CD14-positive monocyte (primary cell): Measurements from ENCODE around the gene DELE1. TPM values are rescaled to one million over a fixed set of nuclear protein-coding genes. Genes with fewer than 3 reads are reported as not detected.

Experiments used
- DNase-seq, 3 donors: peaks; one replicate each; pipeline ENCODE4 v3.0.0-alpha.2; 2011 to 2022
- H2AFZ ChIP-seq: 2 replicates; pipeline ENCODE4 v1.6.0; 2012; ENCODE audit warnings: mild to moderate bottlenecking, low read depth, low read length, inconsistent platforms; ENCODE audit not compliant: insufficient read depth, poor library complexity, severe bottlenecking
- H3K27ac ChIP-seq, 2 donors: 1 replicate in 1 of 2; 2 replicates in 1 of 2; pipeline ENCODE4 v1.5.1; 2012 to 2013; ENCODE audit warnings: low read length in 2 of 2, control low read depth in 1 of 2, inconsistent platforms in 1 of 2, low read depth in 1 of 2, mild to moderate bottlenecking in 1 of 2
- H3K27me3 ChIP-seq, 2 donors: one replicate each; pipeline versions ENCODE4 v1.6.0 to v1.6.1; 2011 to 2013; ENCODE audit warnings: low read length in 2 of 2; ENCODE audit not compliant: control insufficient read depth in 2 of 2, insufficient read depth in 2 of 2
- H3K36me3 ChIP-seq, 2 donors: replicated peaks in 1 of 2; 1 replicate in 1 of 2; 2 replicates in 1 of 2; pipeline versions ENCODE4 v1.5.1 to v1.6.1; 2012 to 2013; ENCODE audit warnings: low read length in 2 of 2, control low read depth in 1 of 2, inconsistent platforms in 1 of 2, mild to moderate bottlenecking in 1 of 2; ENCODE audit not compliant: insufficient read depth in 2 of 2, control insufficient read depth in 1 of 2
- H3K4me1 ChIP-seq, 2 donors: 1 replicate in 1 of 2; 2 replicates in 1 of 2; pipeline versions ENCODE4 v1.5.1 to v1.6.1; 2012 to 2013; ENCODE audit warnings: low read length in 2 of 2, control low read depth in 1 of 2, inconsistent platforms in 1 of 2, mild to moderate bottlenecking in 1 of 2, moderate library complexity in 1 of 2; ENCODE audit not compliant: insufficient read depth in 2 of 2, control insufficient read depth in 1 of 2
- H3K4me2 ChIP-seq: replicated peaks from 2 replicates; pipeline ENCODE3; 2012; ENCODE audit warnings: low read length, moderate library complexity, mild to moderate bottlenecking; ENCODE audit not compliant: poor library complexity, severe bottlenecking; ENCODE audit errors: extremely low read depth
- H3K4me3 ChIP-seq, 3 experiments: fragments of 200-600 bp in 1 of 3; sonication (generic) in 1 of 3; replicated peaks in 1 of 3; 1 replicate in 2 of 3; 2 replicates in 1 of 3; pipeline ENCODE4 v1.5.1; 2011 to 2013; ENCODE audit warnings: low read length in 3 of 3, mild to moderate bottlenecking in 3 of 3, control low read depth in 2 of 3, low read depth in 2 of 3, inconsistent platforms in 1 of 3, moderate library complexity in 1 of 3
- H3K79me2 ChIP-seq: 2 replicates; pipeline ENCODE4 v1.6.0; 2012; ENCODE audit warnings: mild to moderate bottlenecking, control low read depth, inconsistent platforms, low read length, moderate library complexity; ENCODE audit not compliant: insufficient read depth
- H3K9ac ChIP-seq: 2 replicates; pipeline ENCODE4 v1.6.0; 2017; ENCODE audit warnings: low read length, mild to moderate bottlenecking; ENCODE audit not compliant: insufficient read depth, poor library complexity, severe bottlenecking
- H3K9me3 ChIP-seq, 2 donors: replicated peaks in 1 of 2; 1 replicate in 1 of 2; 2 replicates in 1 of 2; pipeline versions ENCODE4 v1.5.1 to v1.6.1; 2012 to 2013; ENCODE audit warnings: low read length in 2 of 2, control low read depth in 1 of 2; ENCODE audit not compliant: control insufficient read depth in 1 of 2, insufficient read depth in 1 of 2
- H4K20me1 ChIP-seq: 2 replicates; pipeline ENCODE4 v1.6.0; 2012; ENCODE audit warnings: mild to moderate bottlenecking, low read length, control low read depth, moderate library complexity; ENCODE audit not compliant: insufficient read depth
- H3K27ac Mint-ChIP-seq, 7 donors: one replicate each; pipeline ENCODE4 v1.8.0; 2020; ENCODE audit warnings: mild to moderate bottlenecking in 7 of 7, mixed read lengths in 7 of 7, moderate library complexity in 6 of 7, inconsistent platforms in 2 of 7
- H3K27me3 Mint-ChIP-seq, 3 donors: one replicate each; pipeline ENCODE4 v1.8.0; 2021 to 2022; ENCODE audit warnings: low read depth in 3 of 3, mild to moderate bottlenecking in 3 of 3, mixed read lengths in 3 of 3, moderate library complexity in 3 of 3, inconsistent platforms in 1 of 3
- H3K36me3 Mint-ChIP-seq, 2 donors: one replicate each; pipeline ENCODE4 v1.8.0; 2020; ENCODE audit warnings: mixed read lengths in 2 of 2, inconsistent platforms in 1 of 2, mild to moderate bottlenecking in 1 of 2
- H3K4me1 Mint-ChIP-seq: one replicate; pipeline ENCODE4 v1.8.0; 2020; ENCODE audit warnings: mild to moderate bottlenecking, mixed read lengths
- H3K4me3 Mint-ChIP-seq, 2 donors: one replicate each; pipeline ENCODE4 v1.8.0; 2020; ENCODE audit warnings: mild to moderate bottlenecking in 2 of 2, mixed read lengths in 2 of 2, moderate library complexity in 1 of 2
- H3K9me3 Mint-ChIP-seq, 7 donors: one replicate each; pipeline ENCODE4 v1.8.0; 2020 to 2022; ENCODE audit warnings: mixed read lengths in 7 of 7, mild to moderate bottlenecking in 6 of 7, moderate library complexity in 6 of 7, inconsistent platforms in 2 of 7
- CTCF ChIP-seq: fragments of 200-600 bp; IDR thresholded peaks from one replicate; pipeline ENCODE4 v1.8.0; 2022; ENCODE audit warnings: antibody characterized with exemption, mild to moderate bottlenecking
- WGBS: methylation state at CpG from one replicate; pipeline ENCODE4 v1.1.5; 2013; ENCODE audit warnings: missing lambda C conversion rate; ENCODE audit not compliant: insufficient coverage; 5-methylcytosine and 5-hydroxymethylcytosine counted together
- intact Hi-C, 2 donors: fragments of 100-400 bp; cut with micrococcal nuclease; formaldehyde crosslinking; loops; one replicate each; pipeline versions ENCODE4 v1.15.0 to v1.15.1; 2023
- polyA plus RNA-seq, 3 donors: library from polyadenylated mRNA; depleted of rRNA in 1 of 3; unstranded in 2 of 3; stranded (reverse) in 1 of 3; fragments of 300-500 nt in 2 of 3; fragments of >200 nt in 1 of 3; fragmentation: Illumina TruSeq in 2 of 3; gene quantifications; 1 replicate in 2 of 3; 2 replicates in 1 of 3; pipeline ENCODE4 v1.2.3, GENCODE V29; 2012 to 2021

The DELE1 gene
- polyA plus RNA-seq, 3 donors = 47.3 to 140 (median 49.6) TPM

- Histone ChIP-seq H3K36me3 (no peaks in the 10 kb centered on the region), H3K4me3 (no peak overlapping the region), H3K27me3 (peaks cover 9 to 17% of the 10 kb centered on the region in 2 donors), H4K20me1 (no peaks in the 10 kb centered on the region), H3K4me2 (no peak overlapping the region), H3K27ac (no peak overlapping the region), H2AFZ (peak overlapping the region; percentile 52), H3K79me2 (no peaks in the 10 kb centered on the region), H3K9me3 (no peaks in the 10 kb centered on the region), H3K9ac (no peak overlapping the region), H3K4me1 (peaks cover 17 to 19% of the 10 kb centered on the region in 2 donors)
- WGBS = 85% methylated on average over 2 of the region's 2 CpGs
- DNase-seq = no peak
- Mint-ChIP-seq H3K27ac (peak overlapping the region in 1 of 7 donors; percentile 7), H3K36me3 (peaks cover 3% of the 10 kb centered on the region in 2 donors), H3K9me3 (no peaks in the 10 kb centered on the region), H3K27me3 (peaks cover 15 to 27% (median 18%) of the 10 kb centered on the region in 3 donors), H3K4me3 (no peak overlapping the region), H3K4me1 (peaks cover 23% of the 10 kb centered on the region)
- intact Hi-C loops = no loop called here
- no peak for TF ChIP-seq CTCF
Observed at GRCh38 chr5:141916522-141916921, 7.1 kb upstream of the DELE1 start.

GRCh38 chr5:141917760-141918159, 5.9 kb upstream of the DELE1 start:
- H3K27ac Mint-ChIP-seq = no peak overlapping the region
- Histone ChIP-seq H3K27ac (no peak overlapping the region), H3K4me3 (no peak overlapping the region), H2AFZ (no peak overlapping the region), H3K27me3 (peaks cover 9 to 17% of the 10 kb centered on the region in 2 donors), H3K79me2 (no peaks in the 10 kb centered on the region), H4K20me1 (no peaks in the 10 kb centered on the region), H3K9me3 (no peaks in the 10 kb centered on the region), H3K36me3 (no peaks in the 10 kb centered on the region), H3K9ac (no peak overlapping the region), H3K4me1 (peaks cover 17 to 20% of the 10 kb centered on the region in 2 donors), H3K4me2 (no peak overlapping the region)
- peaks cover 12 to 22% (median 13%) of the 10 kb centered on the region in 3 donors for H3K27me3 Mint-ChIP-seq
- no peaks in the 10 kb centered on the region for H3K9me3 Mint-ChIP-seq
- H3K36me3 Mint-ChIP-seq = peaks cover 3% of the 10 kb centered on the region in 2 donors
- H3K4me1 Mint-ChIP-seq = peaks cover 24% of the 10 kb centered on the region
- WGBS = 50% methylated on average over 2 of the region's 5 CpGs
- DNase-seq = no peak
- H3K4me3 Mint-ChIP-seq = no peak overlapping the region
- no peak for TF ChIP-seq CTCF
- intact Hi-C loops = no loop called here
